Mesendoderm (in vitro differentiated cells): Measurements from ENCODE around the gene C1orf210.

Experiments
- DNase-seq: peaks from one replicate; pipeline ENCODE4 v3.0.0; 2013
- H2AK5ac ChIP-seq: 2 replicates; pipeline ENCODE4 v1.6.1; 2013; ENCODE audit warnings: low read length, inconsistent platforms
- H2BK120ac ChIP-seq: 2 replicates; pipeline ENCODE4 v1.6.1; 2013; ENCODE audit warnings: low read depth, mild to moderate bottlenecking, low read length, moderate library complexity, mixed read lengths
- H2BK15ac ChIP-seq: replicated peaks from 2 replicates; pipeline ENCODE4 v1.6.1; 2013; ENCODE audit warnings: low read depth, mild to moderate bottlenecking, moderate library complexity
- H2BK5ac ChIP-seq: 2 replicates; pipeline ENCODE4 v1.6.1; 2013; ENCODE audit warnings: low read length, inconsistent platforms
- H3K18ac ChIP-seq: 2 replicates; pipeline ENCODE4 v1.6.1; 2013; ENCODE audit warnings: mild to moderate bottlenecking, low read length, mixed read lengths
- H3K23ac ChIP-seq: one replicate; pipeline ENCODE4 v1.6.1; 2013; ENCODE audit warnings: low read length
- H3K27ac ChIP-seq: 2 replicates; pipeline ENCODE4 v1.5.1; 2013; ENCODE audit warnings: low read depth, mild to moderate bottlenecking, inconsistent platforms, low read length, moderate library complexity
- H3K27me3 ChIP-seq: 2 replicates; pipeline ENCODE4 v1.6.1; 2013; ENCODE audit warnings: low read length, control low read depth, mild to moderate bottlenecking, inconsistent platforms; ENCODE audit not compliant: insufficient read depth, poor library complexity
- H3K36me3 ChIP-seq: 2 replicates; pipeline ENCODE4 v1.6.1; 2013; ENCODE audit warnings: low read length, inconsistent platforms; ENCODE audit not compliant: control insufficient read depth, insufficient read depth
- H3K4ac ChIP-seq: one replicate; pipeline ENCODE4 v1.6.1; 2013; ENCODE audit warnings: low read depth, mild to moderate bottlenecking, low read length, moderate library complexity
- H3K4me1 ChIP-seq: 2 replicates; pipeline ENCODE4 v1.6.1; 2013; ENCODE audit warnings: low read depth, low read length, inconsistent platforms; ENCODE audit not compliant: control insufficient read depth
- H3K4me2 ChIP-seq: 2 replicates; pipeline ENCODE4 v1.6.1; 2013; ENCODE audit warnings: low read length
- H3K4me3 ChIP-seq: 2 replicates; pipeline ENCODE4 v1.5.1; 2013; ENCODE audit warnings: mild to moderate bottlenecking, low read length
- H3K56ac ChIP-seq: one replicate; pipeline ENCODE4 v1.6.1; 2013; ENCODE audit warnings: low read length
- H3K79me1 ChIP-seq: 2 replicates; pipeline ENCODE4 v1.6.1; 2013; ENCODE audit warnings: low read length, inconsistent platforms
- H3K79me2 ChIP-seq: 2 replicates; pipeline ENCODE4 v1.6.1; 2013; ENCODE audit warnings: mild to moderate bottlenecking, low read length; ENCODE audit not compliant: control insufficient read depth, insufficient read depth
- H3K9ac ChIP-seq: 2 replicates; pipeline ENCODE4 v1.6.1; 2013; ENCODE audit warnings: low read length, inconsistent platforms
- H4K5ac ChIP-seq: one replicate; pipeline ENCODE4 v1.6.1; 2013; ENCODE audit warnings: low read length
- H4K8ac ChIP-seq: one replicate; pipeline ENCODE4 v1.6.1; 2013; ENCODE audit warnings: low read depth, mild to moderate bottlenecking, control low read depth, low read length, moderate library complexity
- WGBS: extraction: QIAGEN DNeasy Blood & Tissue Kit; methylation state at CpG from one replicate; pipeline ENCODE4 v1.1.7; 2013; ENCODE audit warnings: low lambda C conversion rate, missing lambda C conversion rate; ENCODE audit not compliant: insufficient coverage; ENCODE audit errors: extremely low coverage; 5-methylcytosine and 5-hydroxymethylcytosine counted together

C1orf210 gene

DNA sequence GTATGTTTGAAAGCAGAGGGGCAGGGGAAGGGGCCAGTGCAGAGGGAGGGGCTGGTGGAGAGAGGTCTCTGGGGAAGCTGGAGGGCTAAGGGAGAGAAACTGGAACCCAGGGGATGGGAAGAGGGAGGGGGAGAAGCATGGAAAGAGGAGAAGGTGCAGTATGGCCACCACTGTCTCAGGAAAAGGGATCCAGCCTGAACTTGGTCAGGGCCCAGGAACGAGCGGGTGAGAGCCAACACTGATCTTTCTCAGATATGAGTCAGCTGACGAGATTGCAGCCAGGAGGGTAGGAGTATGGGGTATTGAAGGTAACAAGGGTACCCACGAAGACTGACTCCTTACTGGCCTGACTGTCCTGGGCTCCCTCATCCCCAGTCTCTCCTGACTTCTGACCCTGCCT, 33.5 kb upstream of the C1orf210 start:
- no peak overlapping the region for H2BK15ac ChIP-seq
- no peak overlapping the region for H3K4ac ChIP-seq
- H3K4me1 ChIP-seq: no peaks in the 10 kb centered on the region
- no peak overlapping the region for H3K4me2 ChIP-seq
- no peak for DNase-seq
- no peaks in the 10 kb centered on the region for H3K27me3 ChIP-seq
- H3K23ac ChIP-seq: no peak overlapping the region
- WGBS: no CpG with 5 or more reads among the region's 4 CpGs
- H3K79me1 ChIP-seq: no peaks in the 10 kb centered on the region
- no peaks in the 10 kb centered on the region for H3K36me3 ChIP-seq
- no peak overlapping the region for H3K4me3 ChIP-seq
- H3K27ac ChIP-seq: no peak overlapping the region
- no peak overlapping the region for H4K5ac ChIP-seq
- H2BK5ac ChIP-seq: no peak overlapping the region
- H2AK5ac ChIP-seq: no peak overlapping the region
- no peak overlapping the region for H3K9ac ChIP-seq
- H3K18ac ChIP-seq: no peak overlapping the region
- no peak overlapping the region for H4K8ac ChIP-seq
- H3K79me2 ChIP-seq: no peaks in the 10 kb centered on the region
- no peak overlapping the region for H2BK120ac ChIP-seq
- no peak overlapping the region for H3K56ac ChIP-seq

DNA sequence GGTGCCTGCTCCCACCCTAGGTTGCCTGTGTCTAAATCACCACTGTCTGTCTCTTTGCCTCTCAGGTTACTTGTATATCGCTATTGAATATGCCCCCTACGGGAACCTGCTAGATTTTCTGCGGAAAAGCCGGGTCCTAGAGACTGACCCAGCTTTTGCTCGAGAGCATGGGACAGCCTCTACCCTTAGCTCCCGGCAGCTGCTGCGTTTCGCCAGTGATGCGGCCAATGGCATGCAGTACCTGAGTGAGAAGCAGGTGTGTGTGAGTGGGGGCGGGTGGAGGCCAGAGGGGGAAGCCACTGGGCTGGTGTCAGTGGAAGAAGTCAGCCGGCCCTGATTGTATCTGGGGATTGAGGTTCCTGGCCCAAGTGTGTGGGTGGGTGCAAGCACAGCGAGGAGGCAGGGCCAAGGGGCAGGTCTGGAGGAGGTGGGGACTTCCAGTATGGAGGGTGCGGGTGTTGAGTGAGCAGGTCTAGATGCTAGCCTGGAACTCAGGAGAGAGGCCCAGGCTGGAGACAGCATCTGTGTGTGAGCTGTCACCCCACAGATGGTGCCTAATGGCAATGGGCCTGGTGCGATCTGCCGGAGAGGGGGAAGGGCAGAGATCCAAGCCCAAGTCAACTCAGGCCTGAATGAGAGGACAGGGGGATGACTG, 32.6 kb upstream of the C1orf210 start:
- H3K18ac ChIP-seq: no peak overlapping the region

DNA sequence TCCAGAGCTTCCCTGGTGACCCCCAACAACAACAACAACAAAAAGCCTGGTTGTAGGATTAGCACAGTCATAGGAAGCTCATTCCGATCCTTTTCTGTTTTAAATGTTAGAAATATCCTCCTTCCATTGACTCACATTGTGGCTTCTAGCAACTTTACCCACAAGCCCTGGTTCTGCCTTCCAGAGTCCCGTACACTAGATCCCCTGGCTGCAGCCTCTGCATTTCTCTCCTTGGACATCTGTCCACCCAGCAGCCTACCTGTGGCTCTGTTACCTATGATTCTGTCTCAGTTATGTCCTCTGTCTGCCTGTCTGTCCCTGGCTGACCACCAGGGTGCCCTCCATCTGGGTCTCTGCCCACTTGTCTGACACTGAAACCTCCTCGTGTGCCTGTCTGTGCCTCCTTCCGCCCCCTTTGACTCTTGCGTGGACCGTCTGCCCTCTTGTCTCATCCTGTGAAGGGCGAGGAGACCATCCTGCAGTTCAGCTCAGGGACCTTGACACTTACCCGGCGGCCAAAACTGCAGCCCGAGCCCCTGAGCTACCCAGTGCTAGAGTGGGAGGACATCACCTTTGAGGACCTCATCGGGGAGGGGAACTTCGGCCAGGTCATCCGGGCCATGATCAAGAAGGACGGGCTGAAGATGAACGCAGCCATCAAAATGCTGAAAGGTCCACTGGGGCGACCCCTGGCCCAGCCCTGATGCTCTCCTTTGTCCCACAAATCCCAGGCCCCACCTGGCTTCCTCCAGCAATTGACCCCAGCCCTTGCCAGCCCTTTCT, 31.5 kb upstream of the C1orf210 start:
- Histone ChIP-seq H3K27ac (no peak overlapping the region), H3K4me3 (no peak overlapping the region)

More for the DNA sequence above, 32.6 kb upstream of the C1orf210 start:
- no peak overlapping the region for H3K23ac ChIP-seq
- H3K4me2 ChIP-seq: no peak overlapping the region
- H3K36me3 ChIP-seq: no peaks in the 10 kb centered on the region
- H3K9ac ChIP-seq: no peak overlapping the region
- H2BK120ac ChIP-seq: no peak overlapping the region
- no peak overlapping the region for H4K8ac ChIP-seq
- DNase-seq: no peak
- H3K56ac ChIP-seq: no peak overlapping the region
- H3K79me2 ChIP-seq: no peaks in the 10 kb centered on the region
- H3K27me3 ChIP-seq: no peaks in the 10 kb centered on the region
- no peak overlapping the region for H3K27ac ChIP-seq
- no peak overlapping the region for H3K4me3 ChIP-seq
- H4K5ac ChIP-seq: no peak overlapping the region
- H2AK5ac ChIP-seq: no peak overlapping the region
- no CpG with 5 or more reads among the region's 15 CpGs for WGBS
- no peak overlapping the region for H2BK15ac ChIP-seq
- H3K4me1 ChIP-seq: no peaks in the 10 kb centered on the region
- H2BK5ac ChIP-seq: no peak overlapping the region
- no peaks in the 10 kb centered on the region for H3K79me1 ChIP-seq
- no peak overlapping the region for H3K4ac ChIP-seq

DNA sequence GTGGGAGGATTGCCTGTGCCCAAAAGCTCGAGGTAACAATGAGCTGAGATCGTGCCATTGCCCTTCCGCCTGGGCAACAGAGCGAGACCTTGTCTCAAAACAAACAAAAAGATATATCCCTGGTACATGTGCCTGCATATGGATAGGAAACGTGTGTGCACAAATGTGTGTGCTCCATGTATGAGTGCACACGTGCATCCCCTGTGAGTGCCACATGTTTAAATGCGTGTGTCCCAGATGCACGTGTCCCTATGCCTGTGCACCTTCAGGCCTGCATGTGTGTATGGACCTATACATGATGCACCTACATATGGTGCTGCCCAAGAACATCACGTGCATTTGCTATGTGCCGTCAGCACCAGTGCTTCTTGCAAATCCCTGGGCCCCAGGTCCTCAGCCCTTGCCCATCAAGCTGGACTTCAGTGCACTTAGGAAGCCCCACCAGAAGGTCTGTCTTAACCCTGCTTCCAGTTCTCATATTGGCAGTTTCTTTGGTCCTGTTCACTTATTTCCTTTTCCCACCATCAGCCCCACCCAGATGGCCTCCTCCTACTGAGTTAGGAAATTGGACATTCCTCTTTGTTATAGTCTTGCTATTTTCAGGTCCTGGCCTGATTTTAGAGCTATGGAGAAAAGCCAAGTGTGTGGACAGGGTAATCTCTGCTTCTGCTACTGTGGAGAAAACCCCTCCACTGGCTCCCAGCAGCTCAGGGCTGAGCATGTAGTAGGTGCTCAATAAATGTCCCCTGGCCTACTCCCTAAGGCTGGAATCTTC, 30.8 kb upstream of the C1orf210 start:
- Histone ChIP-seq H2BK5ac (no peak overlapping the region), H4K8ac (no peak overlapping the region), H3K4me1 (no peaks in the 10 kb centered on the region), H3K4ac (no peak overlapping the region), H2BK120ac (no peak overlapping the region), H3K36me3 (no peaks in the 10 kb centered on the region), H3K27ac (no peak overlapping the region), H3K56ac (no peak overlapping the region), H3K18ac (no peak overlapping the region), H3K9ac (no peak overlapping the region), H3K79me1 (no peaks in the 10 kb centered on the region), H3K79me2 (no peaks in the 10 kb centered on the region), H2AK5ac (no peak overlapping the region), H3K4me2 (no peak overlapping the region), H3K23ac (no peak overlapping the region), H3K27me3 (no peaks in the 10 kb centered on the region), H3K4me3 (no peak overlapping the region), H2BK15ac (no peak overlapping the region), H4K5ac (no peak overlapping the region)
- no peak for DNase-seq
- WGBS: no CpG with 5 or more reads among the region's 10 CpGs

More for the DNA sequence above, 31.5 kb upstream of the C1orf210 start:
- H3K56ac ChIP-seq: no peak overlapping the region
- H2BK15ac ChIP-seq: no peak overlapping the region
- H4K5ac ChIP-seq: no peak overlapping the region
- H4K8ac ChIP-seq: no peak overlapping the region
- H2BK120ac ChIP-seq: no peak overlapping the region
- no peak for DNase-seq
- no peaks in the 10 kb centered on the region for H3K36me3 ChIP-seq
- no peaks in the 10 kb centered on the region for H3K27me3 ChIP-seq
- H3K18ac ChIP-seq: no peak overlapping the region
- H3K9ac ChIP-seq: no peak overlapping the region
- H3K4ac ChIP-seq: no peak overlapping the region
- whole genome bisulfite sequencing: no CpG with 5 or more reads among the region's 16 CpGs
- H3K23ac ChIP-seq: no peak overlapping the region
- no peaks in the 10 kb centered on the region for H3K79me2 ChIP-seq
- no peak overlapping the region for H2BK5ac ChIP-seq
- no peaks in the 10 kb centered on the region for H3K4me1 ChIP-seq
- no peaks in the 10 kb centered on the region for H3K79me1 ChIP-seq
- no peak overlapping the region for H2AK5ac ChIP-seq
- H3K4me2 ChIP-seq: no peak overlapping the region

DNA sequence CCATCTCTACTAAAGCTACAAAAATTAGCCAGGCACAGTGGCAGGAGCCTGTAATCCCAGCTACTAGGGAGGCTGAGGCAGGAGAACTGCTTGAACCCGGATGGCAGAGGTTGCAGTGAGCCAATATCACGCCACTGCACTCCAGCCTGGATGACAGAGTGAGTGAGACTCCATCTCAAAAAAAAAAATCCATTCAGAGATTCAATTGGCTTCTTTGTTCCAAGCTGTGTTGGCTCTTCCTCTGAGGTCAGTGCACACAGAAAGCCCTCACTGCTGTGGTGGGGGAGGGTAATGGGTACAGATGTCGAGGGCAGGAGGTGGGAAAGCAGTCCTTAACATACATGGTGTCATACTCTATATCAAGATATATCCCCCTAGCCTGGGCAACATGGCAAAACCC, 30.1 kb upstream of the C1orf210 start:
- Histone ChIP-seq H3K18ac (no peak overlapping the region), H4K5ac (no peak overlapping the region), H3K4ac (no peak overlapping the region), H2BK15ac (no peak overlapping the region), H3K4me3 (no peak overlapping the region), H2BK120ac (no peak overlapping the region), H3K4me1 (no peaks in the 10 kb centered on the region), H3K79me1 (no peaks in the 10 kb centered on the region), H2AK5ac (no peak overlapping the region), H3K27ac (no peak overlapping the region), H3K56ac (no peak overlapping the region), H3K4me2 (no peak overlapping the region), H3K9ac (no peak overlapping the region), H3K27me3 (no peaks in the 10 kb centered on the region), H2BK5ac (no peak overlapping the region), H3K79me2 (no peaks in the 10 kb centered on the region), H3K23ac (no peak overlapping the region), H4K8ac (no peak overlapping the region), H3K36me3 (no peaks in the 10 kb centered on the region)
- DNase-seq: no peak
- WGBS: no CpG with 5 or more reads among the region's 3 CpGs
